ENCODE data around the gene PLXND1.

PLXND1 gene

DNA sequence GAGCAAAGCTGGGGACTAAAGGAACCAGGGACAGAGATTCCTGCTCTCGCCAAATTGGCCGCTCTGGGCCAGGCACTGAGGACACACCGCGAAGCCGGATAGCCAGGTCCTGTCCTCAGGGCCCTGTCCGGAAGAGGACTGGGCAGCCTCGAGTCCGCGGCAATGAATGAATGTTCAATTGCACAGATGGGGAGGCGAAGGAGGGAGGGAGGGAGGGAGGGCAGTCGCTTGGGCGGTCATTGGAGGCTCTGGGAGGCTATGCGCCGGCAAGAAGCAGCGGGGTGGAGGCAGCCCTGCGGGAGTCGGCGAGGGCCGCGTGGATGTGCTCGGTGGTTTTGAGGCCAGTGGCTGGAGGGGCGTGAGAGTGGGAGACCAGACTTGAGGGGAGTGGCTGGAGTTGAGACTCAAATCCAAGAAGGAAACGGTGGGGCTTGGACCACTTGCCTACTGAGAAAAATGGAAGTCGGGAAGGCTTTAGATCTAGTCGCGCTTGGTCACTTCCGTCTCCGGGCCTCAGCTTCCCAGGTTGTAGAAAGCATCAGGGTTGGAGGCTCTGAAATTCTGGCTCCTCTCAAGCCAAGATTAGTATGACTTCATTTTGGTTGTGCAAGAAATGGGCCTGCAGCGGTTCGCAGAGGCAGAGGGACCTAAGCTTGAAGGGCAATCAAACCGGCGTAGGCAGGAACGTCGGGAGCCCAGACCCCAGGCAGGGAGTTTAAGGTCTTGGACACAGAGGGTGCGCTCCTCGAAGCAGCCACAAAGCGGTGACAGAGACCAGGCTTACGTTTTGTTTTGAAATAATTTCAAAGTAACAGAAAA lies 21.1 kb upstream of the PLXND1 start:
- TF ChIP-seq, protein P1, sequence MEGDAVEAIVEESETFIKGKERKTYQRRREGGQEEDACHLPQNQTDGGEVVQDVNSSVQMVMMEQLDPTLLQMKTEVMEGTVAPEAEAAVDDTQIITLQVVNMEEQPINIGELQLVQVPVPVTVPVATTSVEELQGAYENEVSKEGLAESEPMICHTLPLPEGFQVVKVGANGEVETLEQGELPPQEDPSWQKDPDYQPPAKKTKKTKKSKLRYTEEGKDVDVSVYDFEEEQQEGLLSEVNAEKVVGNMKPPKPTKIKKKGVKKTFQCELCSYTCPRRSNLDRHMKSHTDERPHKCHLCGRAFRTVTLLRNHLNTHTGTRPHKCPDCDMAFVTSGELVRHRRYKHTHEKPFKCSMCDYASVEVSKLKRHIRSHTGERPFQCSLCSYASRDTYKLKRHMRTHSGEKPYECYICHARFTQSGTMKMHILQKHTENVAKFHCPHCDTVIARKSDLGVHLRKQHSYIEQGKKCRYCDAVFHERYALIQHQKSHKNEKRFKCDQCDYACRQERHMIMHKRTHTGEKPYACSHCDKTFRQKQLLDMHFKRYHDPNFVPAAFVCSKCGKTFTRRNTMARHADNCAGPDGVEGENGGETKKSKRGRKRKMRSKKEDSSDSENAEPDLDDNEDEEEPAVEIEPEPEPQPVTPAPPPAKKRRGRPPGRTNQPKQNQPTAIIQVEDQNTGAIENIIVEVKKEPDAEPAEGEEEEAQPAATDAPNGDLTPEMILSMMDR (IDR thresholded peaks at IDR 0.05; ENCODE audit: borderline replicate concordance, insufficient read depth, low read depth, low read length): peak; percentile 88
- peak overlapping the region; percentile 87 for H3K4me3 ChIP-seq (ENCODE audit: low read depth, low read length)

DNA sequence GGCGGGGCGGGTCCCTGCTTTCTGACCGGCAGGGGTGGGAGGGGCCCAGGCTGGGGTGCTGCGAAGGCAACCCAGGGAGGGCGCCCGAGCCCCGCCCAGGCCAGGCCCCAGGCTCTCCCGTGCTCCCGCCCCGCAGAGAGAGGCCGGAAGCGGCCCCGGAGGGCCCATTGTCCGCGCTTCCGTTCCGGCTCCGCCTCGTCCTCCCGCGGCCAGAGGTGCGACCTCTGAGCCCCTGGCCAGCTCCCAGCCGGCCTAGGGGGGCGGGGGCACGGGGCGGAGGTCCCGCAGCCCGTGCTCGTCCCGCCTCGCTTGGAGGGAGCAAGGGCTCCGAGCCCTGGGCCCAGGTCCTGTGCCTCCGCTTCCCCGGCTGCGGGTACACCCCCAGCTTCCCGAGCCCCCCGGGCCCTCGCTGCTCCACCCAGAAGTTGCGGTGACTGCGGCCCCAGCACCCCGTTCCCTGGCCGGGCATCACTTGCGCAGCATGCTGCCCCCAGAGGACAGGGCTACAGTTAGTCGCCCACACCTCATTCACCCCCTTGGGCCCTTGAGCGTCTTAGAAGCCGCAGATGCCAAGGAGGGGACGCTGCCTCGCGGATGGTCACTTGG lies 20.4 kb upstream of the PLXND1 start:
- H3K4me3 ChIP-seq (ENCODE audit: low read depth, low read length): peak overlapping the region; percentile 87
- TF ChIP-seq, protein P1 (IDR thresholded peaks at IDR 0.05; ENCODE audit: borderline replicate concordance, insufficient read depth, low read depth, low read length): 0 out of 2 replicates have a peak, but pooled peaks have one; percentile 13

DNA sequence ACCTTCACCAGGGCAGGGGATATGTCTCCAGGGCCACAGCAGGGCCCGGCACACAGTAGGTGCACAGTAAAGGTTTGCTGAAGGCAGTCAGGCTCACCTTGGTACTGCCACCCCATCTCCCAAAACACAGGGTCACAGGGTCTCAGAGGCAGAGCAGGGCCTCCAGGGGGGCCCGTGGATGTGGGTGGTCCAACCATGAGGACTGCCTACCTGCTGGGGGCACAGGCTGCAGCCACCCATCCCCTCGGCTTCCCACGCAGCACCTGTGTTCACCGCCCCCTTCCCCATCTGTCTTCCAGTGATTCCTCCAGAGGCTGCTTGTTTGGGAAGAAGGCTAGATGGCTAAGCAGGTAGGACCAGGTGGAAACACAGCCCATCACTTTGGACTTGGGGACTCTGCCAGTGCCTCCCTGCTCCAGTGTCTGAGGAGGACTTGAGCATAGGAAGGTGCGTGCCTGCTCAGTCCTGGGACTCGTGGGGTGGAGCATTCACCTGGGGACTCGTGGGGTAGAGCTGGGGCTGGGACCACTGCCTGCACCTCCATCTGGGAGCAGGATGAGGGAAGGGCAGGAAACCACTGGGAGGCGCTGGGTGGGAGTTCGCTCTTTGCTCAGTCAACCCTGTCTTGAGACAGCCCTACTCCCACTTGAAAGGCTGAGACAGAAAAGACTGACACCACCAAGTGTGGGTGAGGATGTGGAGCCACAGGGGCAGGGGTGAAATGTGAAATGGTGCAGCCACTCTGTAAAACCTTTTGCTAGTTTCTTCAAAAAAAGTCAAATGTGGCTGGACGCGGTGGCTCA lies 18.8 kb upstream of the PLXND1 start:
- TF ChIP-seq, protein P1 (IDR thresholded peaks at IDR 0.05; ENCODE audit: borderline replicate concordance, insufficient read depth, low read depth, low read length): no peak
- no peak overlapping the region for H3K4me3 ChIP-seq (ENCODE audit: low read depth, low read length)

DNA sequence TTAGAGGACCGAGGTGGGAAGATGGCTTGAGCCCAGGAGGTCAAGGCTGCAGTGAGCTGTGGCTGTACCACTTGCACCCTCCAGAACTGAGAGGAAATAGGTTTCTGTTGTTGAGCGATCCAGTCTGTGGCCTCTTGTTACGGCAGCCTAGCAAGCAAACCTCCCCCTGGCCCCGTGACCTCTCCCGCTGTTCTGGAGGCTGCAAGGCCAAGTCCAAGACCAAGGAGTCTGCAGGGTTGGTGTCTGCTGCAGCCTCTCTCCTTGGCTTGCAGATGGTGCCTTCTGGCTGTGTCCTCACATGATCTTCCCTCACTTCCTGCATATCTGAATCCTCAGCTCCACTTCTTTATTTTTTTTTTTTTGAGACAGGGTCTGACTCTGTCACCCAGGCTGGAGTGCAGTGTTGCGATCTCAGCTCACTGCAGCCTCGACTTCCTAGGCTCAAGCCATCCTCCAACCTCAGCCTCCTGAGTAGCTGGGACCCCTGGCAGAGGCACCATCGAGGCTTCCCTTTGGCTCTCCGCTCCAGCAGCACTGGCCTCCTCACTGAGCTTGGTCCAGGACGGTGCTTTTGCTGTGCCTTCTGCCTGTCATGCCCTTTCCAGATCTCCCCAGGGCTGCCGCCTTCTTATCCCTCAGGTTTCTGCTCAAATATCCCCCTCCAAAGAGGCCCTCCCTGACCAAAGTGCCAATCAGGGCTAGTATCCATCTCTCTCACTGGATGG lies 18.0 kb upstream of the PLXND1 start:
- TF ChIP-seq, protein P1 (IDR thresholded peaks at IDR 0.05; ENCODE audit: borderline replicate concordance, insufficient read depth, low read depth, low read length): no peak
- no peak overlapping the region for H3K4me3 ChIP-seq (ENCODE audit: low read depth, low read length)

DNA sequence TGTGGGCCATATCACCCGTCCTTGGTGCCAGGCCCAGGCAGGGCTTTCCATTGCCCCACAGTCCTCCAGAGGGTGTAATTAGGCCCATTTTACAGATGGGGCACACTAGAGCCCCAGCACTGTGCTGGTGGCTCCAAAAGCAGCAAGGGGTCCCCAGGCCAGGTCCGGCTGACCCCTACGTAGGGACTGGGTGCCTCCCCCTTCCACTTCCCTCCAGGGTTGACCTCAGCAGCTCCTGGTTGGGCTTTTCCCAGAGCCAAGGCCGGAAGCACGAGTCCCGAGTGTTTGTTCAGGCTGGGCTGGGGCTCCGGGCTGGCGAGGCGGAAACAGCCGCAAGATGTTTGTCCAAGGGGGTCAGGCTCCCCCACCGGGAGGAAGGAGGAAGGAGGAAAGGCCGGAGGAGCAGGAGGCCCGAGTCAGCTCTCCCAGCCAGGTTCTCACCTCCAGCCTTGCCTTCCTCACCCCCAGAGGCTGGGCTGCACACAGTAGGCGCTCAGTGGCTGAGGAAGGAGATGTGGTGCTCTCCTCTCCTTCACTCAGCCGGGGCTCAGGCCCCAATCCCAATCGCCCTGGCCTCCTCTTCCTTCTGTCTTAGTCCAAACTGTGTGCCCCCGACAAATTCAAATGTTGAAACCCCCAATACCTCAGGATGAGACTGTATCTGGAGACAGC lies 17.1 kb upstream of the PLXND1 start:
- H3K4me3 ChIP-seq (ENCODE audit: low read depth, low read length): no peak overlapping the region
- TF ChIP-seq, protein P1 (IDR thresholded peaks at IDR 0.05; ENCODE audit: borderline replicate concordance, insufficient read depth, low read depth, low read length): no peak

DNA sequence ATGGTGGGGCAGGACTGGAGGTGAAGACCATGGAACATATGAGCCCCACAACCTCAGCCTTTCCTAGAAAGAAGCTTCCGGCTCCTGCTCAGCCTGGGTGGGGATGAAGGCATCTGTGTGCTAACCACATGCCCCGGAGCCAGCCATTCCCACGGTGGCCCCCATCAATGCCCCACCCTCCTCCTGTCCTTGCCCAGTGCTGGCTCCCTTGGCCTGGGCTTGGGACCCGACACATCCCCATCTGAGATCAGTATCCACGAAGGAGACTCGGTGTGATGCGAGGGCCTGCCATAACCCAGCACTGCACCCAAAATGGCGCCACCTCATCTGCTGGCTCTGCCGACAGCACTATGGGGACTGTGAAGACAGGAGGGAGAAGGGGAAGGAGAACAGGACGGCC lies 16.5 kb upstream of the PLXND1 start:
- H3K4me3 ChIP-seq (ENCODE audit: low read depth, low read length): no peak overlapping the region
- TF ChIP-seq, protein P1 (IDR thresholded peaks at IDR 0.05; ENCODE audit: borderline replicate concordance, insufficient read depth, low read depth, low read length): no peak

Data from GM12875 (cell line).